SK-N-SH (cell line): ENCODE data around the gene PPIAL4G.
"Not testable (repeated sequence)": the region's sequence is repeated elsewhere in the genome, so short reads cannot be mapped to it uniquely, and the experiment has no call there.

ENCODE experiments used
- CTCF ChIP-seq: fragments of 200-600 bp; sonication (generic); IDR thresholded peaks from 2 replicates; pipeline ENCODE4 v1.6.1; 2017; ENCODE audit warnings: antibody characterized with exemption, mild to moderate bottlenecking, moderate library complexity
- EP300 ChIP-seq, 2 experiments: IDR thresholded peaks; 2 replicates each; pipeline versions ENCODE4 v1.4.0 to v1.6.1; 2012; ENCODE audit warnings: borderline replicate concordance in 1 of 2, low read depth in 1 of 2, low read length in 1 of 2
- EZH2phosphoT487 ChIP-seq: fragments of 200-600 bp; sonication (generic); IDR thresholded peaks from 2 replicates; pipeline ENCODE4 v1.6.1; 2017; ENCODE audit warnings: low read depth, mixed run types, mild to moderate bottlenecking, antibody characterized with exemption, moderate library complexity, borderline replicate concordance
- GABPA ChIP-seq: IDR thresholded peaks from 2 replicates; pipeline ENCODE4 v1.4.0; 2012; ENCODE audit warnings: low read depth, mild to moderate bottlenecking
- GATA2 ChIP-seq: sonication (generic); formaldehyde crosslinking; IDR thresholded peaks from 2 replicates; pipeline ENCODE4 v1.5.0; 2020; ENCODE audit warnings: mild to moderate bottlenecking, missing genetic modification reagents
- RCOR1 ChIP-seq: fragments of 150-350 bp; IDR thresholded peaks from 2 replicates; pipeline ENCODE4 v1.6.1; 2017; ENCODE audit warnings: antibody characterized with exemption, low read length
- SMC3 ChIP-seq: IDR thresholded peaks from 2 replicates; pipeline ENCODE4 v1.6.1; 2012; ENCODE audit warnings: low read depth, low read length, improper control_type of control experiment
- USF2 ChIP-seq: fragments of 150-350 bp; IDR thresholded peaks from 2 replicates; pipeline ENCODE4 v1.6.1; 2017; ENCODE audit warnings: antibody characterized with exemption, low read length, low read depth, borderline replicate concordance

GRCh38 chr1:148514310-148514709 is 31.2 kb upstream of the PPIAL4G start:
- not testable (repeated sequence) for TF ChIP-seq CTCF; USF2; EZH2phosphoT487; EP300 (IDR thresholded peaks at IDR 0.05; ENCODE audit: borderline replicate concordance in 1 of 2, low read depth in 1 of 2, low read length in 1 of 2); GATA2 (CRISPR knock-in tag); SMC3; RCOR1; GABPA
